Stimulated activated CD4-positive, alpha-beta T cell treated with anti-CD3 and anti-CD28 coated beads, Interleukin-4, amount 100 ng/mL, for 4 hours (primary cell): ENCODE data around the gene GPER1.
"Not testable (repeated sequence)": the region's sequence is repeated elsewhere in the genome, so short reads cannot be mapped to it uniquely, and the experiment has no call there.

Source experiments
- DNase-seq, 2 experiments: peaks; one replicate each; pipeline ENCODE4 v3.0.0-alpha.2; 2020

Gene GPER1

DNA sequence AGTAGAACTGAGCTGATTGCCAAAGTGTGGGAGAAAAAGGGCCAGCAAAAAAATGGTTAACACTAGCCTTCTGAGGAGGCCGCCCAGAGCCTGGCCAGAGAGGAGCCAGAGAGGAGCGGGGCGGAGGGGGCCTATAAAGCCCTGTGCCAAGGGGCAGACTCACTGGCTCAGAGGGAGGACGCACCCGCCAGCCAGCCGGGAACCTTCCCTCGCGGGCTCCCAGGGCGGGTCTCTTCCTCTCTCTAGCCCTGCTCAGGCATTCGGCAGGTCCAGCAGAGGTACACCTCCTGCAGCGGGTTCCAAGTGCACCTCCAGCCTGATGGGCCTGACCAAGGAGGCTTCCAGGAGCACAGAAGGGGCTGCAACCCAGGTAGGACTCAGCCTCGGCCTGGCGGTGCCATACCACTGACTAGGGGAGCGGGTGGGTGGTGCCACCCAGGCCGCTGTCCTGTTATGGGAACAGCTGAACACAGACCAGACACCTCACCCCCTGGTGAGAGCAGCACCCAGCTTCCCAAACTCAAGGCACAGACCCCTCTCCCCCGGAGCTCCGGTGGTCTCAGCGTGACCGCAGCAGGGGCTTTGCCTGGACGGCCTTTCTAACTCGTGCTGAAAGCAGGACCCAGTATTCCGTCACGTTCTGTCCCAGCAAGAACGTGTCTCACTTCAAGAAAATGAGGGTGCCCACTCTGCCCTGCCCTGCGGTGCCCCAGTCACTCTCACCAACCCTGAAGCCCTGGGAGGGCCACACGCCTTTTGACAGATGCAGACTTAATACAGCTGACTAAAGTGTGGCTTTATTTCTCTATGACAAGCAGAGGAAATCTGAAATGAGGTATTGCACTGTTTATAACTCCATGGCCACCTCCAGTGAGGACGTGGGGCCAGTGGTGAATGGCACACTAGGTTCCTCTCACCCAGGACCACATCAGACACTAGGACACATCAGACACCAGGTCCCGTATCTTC, at the start of gene GPER1:
Gene GPER1, plus strand, starts transcription at position 162 of the 969 bp plus-strand sequence. CDS start 3,616 bp downstream, outside the sequence.
- no peak for DNase-seq

DNA sequence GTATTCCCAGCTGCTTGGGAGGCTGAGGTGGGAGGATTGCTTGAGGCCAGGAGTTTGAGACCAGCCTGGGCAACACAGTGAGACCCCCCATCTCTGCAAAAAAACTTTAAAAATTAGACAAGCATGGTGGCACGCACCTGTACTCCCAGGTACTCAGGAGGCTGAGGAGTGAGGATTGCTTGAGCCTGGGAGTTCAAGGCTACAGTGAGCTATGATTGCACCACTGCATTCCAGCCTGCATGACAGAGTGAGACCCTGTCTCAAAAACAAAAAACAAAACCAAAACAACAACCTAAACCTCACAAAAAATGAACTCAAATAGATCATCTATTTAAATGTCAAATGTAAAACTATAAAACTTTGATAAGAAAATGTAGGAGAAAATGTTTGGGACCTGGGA, 47.7 kb upstream of the GPER1 start:
- not testable (repeated sequence) for DNase-seq

DNA sequence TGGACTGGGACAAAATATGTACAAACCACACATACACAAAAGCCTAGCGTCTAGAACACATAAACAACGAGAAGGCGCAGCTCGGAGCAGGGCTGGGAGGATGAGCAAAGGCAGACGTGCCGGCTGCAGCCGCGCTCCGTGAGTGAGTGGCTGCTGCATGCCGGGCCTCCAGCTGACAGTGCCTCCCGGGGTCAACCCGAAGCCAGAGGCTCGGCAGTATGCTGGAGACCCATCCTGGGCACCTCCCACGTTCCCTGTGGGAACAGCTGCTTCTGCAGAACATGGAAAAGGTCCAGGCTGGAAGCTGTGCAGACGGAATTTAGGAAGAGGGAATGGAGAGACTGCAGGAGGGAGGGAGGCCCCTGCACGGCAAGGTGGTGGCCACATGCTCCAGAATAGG, 47.1 kb upstream of the GPER1 start:
- DNase-seq, result no peak

DNA sequence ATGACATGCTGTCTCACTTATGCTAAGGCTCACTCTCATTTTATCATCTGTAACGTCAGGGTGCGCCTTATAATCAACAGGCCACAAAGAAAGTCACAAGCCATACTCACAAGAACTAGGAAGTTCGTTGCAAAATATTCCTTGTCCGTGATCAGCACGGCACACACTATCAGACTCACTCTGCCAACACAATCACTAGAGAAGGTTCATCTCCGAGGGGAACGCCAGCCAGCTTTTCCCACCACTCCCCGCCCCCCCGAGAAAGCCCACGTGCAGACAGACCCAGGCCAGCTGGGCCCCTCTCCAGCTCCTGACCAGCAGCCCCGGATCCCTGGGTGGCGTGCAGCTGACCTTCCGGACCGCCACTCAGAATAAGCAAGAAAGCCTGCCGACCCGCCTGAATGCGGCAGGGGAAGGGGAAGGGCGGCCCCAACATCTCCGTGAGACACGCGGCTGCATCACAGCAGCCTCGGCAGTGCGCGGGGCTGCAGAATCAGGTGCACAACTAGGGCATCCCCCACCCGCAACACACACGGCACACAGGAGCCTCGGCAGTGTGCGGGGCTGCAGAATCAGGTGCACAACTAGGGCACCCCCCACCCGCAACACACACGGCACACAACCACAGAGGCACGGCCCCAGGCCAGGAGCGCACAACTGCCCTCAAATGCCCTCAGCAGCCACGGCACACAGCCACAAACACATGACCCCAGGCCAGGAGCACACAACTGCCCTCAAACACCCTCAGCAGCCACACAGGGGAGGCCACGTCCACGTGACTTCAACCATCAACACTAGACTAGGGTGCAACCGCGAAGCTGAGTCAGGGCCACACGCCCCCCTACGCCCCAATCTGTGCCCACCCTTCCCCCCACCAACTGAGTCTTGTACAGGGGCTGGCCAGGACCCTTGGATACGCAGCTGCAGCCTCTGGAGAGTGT, 46.1 kb upstream of the GPER1 start:
- DNase-seq, result no peak

DNA sequence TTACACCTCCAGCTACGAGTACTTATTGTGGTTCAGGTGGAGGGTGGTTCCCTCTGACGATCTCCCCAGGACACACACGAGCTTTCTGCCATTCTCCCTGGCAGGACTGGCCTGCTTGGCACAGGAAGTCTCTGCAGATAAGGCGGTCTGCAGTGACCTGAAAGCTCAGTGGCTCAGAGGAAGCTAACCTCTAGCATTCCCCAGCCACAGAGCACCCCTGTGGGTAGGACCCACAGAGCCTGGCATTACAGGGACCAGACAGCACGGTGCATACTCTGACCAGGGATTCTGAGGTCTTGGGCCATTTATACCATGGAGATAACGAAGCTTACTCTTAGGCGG, 45.5 kb upstream of the GPER1 start:
- no peak for DNase-seq

DNA sequence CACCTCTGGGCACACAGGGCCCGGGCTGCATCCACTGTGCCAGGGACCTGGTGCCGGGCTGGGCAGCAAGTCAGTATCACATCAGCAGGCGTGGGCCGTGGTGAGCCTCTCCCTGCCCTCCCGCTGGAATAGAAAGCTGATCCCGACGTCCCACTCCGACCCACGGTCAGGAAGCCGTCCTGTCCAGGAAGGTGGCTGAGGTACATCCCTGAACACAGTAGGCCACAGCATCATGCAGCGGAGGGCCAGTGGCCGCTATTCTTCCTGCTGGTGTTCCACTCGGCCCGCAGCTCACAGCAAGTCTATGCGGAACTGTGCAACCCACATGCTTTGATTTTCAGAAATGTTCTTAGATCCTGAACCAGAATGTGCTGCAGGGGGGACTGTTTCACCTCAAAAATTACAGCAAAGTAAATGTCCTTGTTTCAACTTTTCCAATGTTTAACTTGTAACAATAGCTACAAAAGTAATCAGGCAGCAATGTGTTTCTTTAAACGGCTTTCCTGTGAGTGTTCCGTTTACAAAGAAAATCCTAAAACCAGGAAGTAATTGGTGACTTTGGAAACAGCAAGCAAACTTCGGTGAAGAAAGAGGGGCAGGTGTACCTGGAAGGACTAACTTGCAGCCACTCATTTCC, 44.2 kb upstream of the GPER1 start:
- DNase-seq, result no peak

DNA sequence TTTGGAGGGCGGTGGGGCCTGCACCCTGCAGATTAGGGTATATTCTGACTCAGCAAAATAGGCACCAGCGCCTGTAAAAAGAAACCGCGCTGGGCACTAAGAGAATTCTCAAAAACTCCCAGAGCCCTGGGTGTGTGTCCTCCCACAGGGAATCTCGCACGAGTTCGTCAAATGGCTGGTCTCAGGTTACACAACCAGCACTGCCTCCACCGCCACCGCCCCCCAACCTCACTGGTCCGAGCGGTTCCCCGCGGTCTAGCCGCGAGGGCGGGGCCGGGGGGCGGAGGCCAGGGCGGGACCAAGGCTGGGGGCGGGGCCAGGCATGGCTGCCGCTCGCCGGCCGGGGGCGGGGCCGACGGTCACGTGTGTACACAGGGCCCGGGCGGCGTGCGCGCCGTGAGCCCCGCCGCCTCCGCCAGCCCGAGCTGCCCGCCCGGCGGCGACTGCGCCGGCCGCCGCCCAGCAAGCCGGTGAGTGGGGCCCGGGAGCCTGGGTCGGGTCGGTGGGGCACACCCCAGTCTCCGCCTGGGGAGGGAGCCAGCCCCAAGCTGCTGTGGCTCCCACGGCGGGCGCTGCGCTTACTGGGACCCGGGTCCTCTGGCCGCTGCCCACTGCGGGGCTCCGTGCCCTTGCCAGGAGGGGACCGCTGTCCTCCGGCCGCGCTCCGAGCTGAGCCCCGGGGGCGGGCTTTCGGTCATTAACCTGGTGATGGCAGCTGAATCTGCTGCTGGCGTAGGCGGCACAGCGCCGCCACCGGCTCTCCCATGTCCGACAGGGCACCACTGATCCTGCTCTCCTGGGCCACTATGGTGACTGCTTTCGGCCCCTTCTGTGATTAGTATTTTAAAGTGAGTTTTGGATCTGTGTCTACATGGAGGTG, 43.5 kb upstream of the GPER1 start, which contains the start of gene GPR146:
Gene GPR146, plus strand, starts transcription at position 358 of the 880 bp plus-strand sequence. CDS start 12,970 bp downstream, outside the sequence.
- peak; percentile 87 to 95 for DNase-seq

DNA sequence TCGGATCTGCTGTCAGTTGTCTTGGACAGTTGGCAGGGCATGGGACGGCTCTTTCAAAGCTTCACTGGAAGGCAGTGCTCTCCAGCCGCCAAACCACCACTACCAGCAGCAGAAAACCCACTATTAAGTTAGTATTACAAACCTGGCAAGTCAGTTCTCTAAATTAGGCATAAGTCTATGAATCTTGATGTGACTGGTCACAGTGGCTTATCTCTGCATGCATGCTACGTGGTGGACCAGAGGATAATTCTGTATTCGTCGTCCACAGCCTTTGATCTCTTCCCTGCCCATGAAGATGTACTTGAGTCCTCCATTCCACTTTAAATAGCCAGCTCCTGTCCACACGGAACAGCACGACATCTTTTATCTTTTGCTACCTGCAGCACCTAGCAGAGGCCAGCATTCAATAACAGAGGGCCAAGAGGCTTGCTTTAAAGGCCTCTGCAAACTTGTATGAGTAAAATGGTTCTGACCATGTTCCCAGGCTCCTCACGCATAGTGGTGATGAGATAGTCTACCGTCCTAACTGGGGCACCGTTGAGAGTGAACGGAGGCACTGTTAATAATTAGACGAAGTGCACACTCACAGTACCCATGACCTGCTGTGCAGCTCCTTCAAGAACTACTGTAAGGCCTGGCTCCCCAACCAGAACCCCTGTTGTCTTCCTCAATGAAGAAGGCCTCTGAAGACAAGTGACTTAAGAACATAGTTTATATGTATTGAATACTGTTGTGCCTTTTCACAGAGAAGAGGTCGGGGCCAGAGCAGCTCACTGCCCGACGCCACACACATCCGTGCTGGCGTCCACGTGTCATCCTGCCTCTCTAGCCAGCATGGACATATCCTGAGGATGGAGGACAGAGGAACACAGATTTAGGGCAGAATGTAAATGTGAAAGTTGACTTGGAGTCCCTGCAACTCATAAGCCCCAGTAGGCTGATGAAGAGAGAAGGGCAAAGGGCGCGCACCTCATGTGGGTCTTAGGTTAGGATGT, 42.5 kb upstream of the GPER1 start:
- no peak for DNase-seq

DNA sequence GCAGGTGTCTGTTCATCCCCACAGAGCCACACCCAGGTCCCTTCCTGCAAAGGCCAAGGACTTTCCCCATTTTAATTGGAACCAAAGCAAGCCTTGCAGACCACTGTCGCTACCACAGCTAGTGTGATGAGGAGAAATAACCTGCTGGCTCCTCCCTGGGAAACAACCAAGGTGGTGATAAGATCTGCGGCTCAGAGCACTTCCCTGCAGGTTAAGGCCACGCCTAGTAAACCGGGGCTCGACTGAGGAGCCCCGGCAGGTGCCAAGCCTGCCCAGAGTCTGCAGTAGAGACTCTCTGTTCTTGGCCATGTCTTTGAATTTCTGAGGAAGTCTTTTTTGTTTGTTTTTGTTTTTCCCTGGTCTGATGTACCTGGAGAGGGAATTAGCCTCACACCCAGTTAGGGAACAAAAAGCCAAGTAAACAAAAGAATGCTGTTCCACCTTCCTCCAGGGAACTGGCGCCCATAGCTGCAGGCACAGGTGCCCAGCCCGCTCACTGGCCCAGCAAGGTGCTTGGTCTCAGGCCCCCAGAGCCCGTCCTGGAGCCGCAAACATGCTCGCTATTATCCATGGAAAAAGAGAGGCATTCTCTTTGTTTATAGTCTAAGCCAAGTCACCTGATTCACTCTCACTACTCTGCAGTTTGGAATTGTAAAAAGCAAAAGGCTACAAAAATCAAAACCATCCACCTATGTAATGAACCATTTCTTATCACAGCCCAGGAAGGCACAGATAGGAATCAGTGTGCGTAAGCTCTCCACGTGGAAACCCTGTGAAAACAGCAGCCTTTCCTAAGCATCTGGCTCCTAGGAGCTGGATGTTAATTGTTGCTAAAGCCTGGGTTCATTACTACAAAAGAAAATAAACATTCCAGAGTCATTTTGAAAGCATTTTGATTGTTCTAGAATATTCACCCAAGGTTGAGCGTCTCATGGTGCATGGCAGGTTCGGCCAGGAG, 40.9 kb upstream of the GPER1 start:
- DNase-seq, result peak in 1 of 2 experiments; percentile 43

DNA sequence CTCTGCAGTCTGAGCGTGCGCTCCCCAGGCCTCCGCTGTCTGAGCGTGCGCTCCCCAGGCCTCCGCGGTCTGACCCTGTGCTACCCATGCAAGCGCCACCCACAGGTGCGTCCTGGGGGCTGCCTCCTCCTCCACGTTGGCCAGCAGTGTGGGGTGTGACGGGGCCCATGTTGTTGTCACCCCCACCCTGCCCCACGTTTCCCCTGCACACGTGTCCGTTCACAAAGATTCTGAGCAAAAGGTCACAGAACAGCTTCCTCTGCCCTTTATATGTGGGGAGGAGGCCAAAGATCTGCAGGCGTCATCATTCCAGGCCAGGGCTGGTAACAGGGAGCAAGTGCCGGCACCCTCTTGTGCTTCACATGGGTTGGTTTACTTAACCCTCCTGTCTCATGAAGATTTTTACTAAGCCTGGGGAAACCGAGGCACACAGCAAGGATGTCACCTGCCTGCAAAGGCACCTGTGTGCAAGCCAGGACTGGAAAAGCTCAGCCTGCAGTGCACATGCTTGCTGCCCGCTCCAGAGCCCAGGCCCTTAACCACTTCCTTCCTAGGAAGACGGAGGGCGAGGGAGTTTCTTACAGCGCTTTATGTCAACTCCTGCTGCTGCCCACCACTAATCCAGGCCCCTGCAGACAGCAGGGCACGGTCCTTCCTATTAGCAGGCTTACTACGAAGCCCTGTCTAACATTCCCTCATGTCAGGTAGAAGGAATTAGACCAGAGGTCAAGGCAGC, 38.7 kb upstream of the GPER1 start:
- no peak for DNase-seq

DNA sequence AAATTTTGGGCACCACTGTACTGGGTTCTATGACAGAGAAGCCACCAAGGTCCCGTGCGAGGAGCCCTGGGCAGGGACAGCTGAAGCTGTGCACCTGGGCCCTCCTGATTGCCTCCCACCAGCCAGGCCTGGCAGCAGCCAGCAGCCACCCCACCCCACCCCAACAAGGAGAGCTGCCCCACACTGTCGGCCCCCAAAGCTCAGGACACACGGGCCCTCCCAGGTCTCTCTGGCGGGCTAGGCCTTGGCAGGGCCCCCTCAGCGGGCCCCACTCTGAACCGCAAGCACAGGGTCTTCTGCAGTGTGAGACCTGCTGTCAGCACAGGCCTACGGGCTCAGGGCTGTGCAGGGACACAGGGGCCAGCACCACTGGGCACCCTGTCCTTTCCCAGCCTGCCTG, 38.1 kb upstream of the GPER1 start:
- DNase-seq, result no peak

DNA sequence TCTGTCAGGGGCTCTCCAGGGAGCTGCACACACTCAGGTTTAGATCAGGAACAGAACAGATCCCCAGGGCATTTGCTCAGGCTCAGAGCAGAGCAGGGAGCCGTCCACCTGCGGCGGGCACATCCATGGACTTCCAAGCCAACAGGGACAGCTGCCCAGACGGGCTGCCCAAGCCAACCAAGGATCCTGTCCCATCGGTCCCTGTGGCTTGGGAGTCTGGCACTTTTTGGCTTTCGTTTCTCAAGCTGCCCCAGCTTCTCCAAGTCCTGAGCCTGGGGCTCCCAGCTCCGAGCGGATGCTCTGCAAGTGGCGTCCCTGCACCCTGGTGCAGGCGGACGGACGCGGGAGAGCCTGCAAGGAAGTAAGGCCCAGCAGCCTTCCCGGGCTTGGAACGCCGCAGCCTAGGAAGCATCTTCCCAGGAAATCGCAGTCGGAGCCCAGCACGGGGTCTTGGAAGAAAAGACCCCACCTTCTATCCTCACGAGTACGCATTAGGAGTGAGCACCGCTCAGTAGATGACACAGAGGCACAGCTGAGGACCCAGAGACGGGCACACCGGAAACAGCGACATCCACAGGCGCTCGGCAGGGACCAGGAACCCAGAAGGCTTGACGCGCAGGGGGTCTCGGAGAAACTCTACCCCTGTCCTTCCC, 37.5 kb upstream of the GPER1 start:
- no peak for DNase-seq

DNA sequence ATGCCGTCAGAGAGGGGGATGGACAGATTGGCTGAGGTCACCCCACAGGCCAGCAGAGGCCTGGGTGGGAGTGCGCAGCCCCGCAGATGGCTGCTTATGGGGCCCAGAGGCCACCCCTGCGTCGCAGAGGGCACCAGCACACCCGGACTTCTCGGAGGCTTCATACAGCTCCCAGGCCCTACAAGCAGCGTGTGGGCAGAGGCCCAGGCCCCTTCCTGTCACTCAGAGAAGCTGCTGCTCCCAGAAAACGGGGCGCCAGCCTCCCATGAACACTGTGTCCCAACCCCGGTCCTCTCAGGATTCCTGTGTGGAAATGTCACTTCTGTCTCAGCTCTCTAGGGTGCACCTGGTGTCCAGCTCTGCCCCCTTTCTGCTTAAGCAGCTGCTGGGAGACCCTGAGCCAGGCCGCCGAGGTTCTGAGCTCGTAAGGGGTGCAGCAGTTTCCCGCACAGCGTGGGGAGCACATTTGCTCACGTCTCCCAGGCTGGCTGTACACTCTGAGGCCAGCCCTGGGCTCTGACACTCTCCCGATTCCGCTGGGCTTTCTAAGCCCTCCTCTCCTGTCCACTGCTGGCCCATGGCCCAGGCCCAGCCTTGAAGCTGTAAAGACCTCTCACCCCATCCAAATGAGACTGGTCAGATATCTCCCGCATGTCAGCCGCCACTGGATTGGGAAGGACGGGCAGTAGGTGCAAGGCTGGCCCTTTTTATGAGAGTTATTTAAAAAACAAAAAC, 36.8 kb upstream of the GPER1 start:
- DNase-seq, result no peak

DNA sequence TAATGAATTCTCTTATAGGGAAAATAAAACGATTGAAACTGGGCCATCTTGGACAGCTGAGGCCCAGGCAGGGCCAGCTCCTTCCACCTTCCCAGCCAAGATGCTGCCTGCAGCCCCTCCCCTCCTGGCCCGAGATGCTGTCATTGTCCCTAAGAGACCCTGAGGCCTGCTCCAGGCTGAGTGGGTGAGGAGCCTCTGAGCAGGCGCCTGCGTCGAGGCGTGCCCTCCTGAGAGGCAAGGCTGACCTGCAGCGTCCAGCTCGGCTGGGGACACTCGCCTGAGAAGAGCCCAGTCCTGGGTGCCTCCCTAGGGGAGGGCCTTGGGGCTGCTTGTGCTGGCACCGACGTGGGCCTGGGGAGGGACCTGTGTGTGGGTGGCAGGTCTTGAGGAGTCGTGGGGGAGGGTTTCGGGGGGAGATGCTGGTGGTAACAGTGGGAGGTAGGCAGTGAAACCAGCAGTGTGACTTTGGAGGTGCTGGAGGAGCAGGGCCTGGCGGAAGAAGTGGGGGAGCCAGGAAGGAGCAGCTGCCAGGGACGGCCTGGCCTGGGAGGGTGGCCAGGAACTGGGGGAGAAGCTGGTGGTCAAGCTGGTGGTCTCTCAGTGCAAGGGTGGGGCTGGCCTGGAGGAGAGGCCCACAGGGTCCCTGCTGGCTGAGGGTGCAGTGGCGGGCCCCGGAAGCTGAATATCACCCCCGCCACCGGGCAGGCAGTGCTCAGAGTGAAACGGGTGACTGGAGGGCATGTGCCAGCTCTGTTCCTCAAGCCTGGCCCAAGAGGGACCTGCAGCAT, 35.7 kb upstream of the GPER1 start:
- DNase-seq, result no peak

DNA sequence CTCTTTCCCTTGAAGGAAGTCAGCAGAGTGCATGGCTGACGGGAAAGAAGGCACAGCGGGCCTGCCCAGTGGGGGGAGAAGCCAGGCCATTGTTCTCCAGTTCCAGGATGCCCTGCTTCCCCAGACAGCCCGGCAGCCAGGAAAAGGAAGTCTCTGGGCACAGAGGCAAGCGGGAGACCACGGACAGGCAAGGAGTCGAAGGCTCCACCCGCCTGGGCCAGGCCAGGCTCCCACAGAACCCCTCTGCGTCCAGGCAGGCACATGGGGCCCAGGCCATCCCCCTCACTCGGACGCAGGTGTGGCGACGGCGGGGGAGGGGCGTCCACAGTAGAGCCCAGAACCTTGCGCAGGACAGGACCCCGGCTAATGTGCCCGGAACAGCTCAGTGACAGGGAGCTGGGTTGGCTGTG, 34.9 kb upstream of the GPER1 start:
- no peak for DNase-seq

DNA sequence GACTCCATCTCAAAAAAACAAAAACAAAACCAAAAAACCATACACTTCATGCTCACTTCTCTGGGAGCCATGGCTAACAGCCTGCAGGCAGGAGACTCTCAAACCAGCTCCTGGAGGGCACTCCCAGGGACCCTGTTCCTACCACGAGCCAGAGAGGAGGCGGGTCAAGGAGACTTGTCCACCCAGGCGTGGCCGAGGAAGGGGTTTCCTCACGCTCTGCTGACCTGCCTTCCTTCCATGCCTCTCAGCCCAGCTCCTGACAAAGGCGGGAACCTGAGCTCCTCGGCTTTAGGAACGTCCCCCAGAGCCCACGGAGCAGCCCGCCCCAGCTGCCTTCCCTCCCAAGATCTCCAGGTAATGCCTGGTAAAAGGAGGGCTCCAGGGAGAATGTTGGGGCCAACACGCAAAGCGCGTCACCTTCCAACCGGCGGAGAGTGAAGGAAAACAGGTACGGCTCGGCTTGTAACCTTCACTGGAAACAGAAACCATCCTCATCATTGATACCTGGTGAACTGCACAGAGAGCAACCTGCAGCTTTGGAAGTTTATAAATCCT, 34.0 kb upstream of the GPER1 start:
- DNase-seq, result no peak
